GM19099 (cell line): ENCODE measurements around the gene RRP12.

Source experiments
- POLR2A ChIP-seq: IDR thresholded peaks from 3 replicates; pipeline ENCODE4 v1.6.1; 2011; ENCODE audit warnings: low read depth; ENCODE audit not compliant: insufficient read length; ENCODE audit errors: extremely low read depth

The RRP12 gene

DNA sequence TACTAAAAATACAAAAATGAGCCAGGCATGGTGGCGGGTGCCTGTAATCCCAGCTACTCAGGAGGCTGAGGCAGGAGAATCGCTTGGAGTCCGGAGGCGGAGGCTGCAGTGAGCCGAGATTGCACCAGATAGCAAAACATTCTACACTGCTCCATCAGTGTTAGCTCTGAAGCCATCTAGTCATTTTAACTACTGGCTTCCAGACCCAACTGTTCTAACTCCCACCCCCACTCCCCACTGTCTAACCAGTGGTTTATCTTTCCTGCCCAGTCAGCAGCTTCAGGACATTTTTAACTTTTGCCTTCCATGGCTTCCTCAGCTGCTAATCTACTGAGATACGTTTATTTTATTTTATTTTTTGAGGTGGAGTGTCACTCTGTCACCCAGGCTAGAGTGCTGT, 88.2 kb downstream of the RRP12 start:
- TF ChIP-seq POLR2A: no peak

- no peak for TF ChIP-seq POLR2A
Observed at GRCh38 chr10:97311111-97311626, 90.0 kb downstream of the RRP12 start.

- no peak for TF ChIP-seq POLR2A
Observed at GRCh38 chr10:97307866-97308780, 93.0 kb downstream of the RRP12 start.

- TF ChIP-seq POLR2A: no peak
Observed at GRCh38 chr10:97307441-97307840, 93.7 kb downstream of the RRP12 start.
